Breast epithelium (tissue), 4 donors: ENCODE measurements around the gene PDE6H. TPM values are rescaled to one million over a fixed set of nuclear protein-coding genes. Genes with fewer than 3 reads are reported as not detected.

ENCODE experiments used
- DNase-seq, 2 donors: peaks; one replicate each; pipeline ENCODE4 v3.0.0-alpha.2; 2019; ENCODE audit warnings: low spot score in 2 of 2
- H3K27ac ChIP-seq, 2 donors: fragments of 200-600 bp; sonication (generic) in 1 of 2; one replicate each; pipeline ENCODE4 v1.5.1; 2016 to 2019; ENCODE audit warnings: mild to moderate bottlenecking in 1 of 2
- H3K27me3 ChIP-seq, 2 donors: fragments of 200-600 bp; sonication (generic) in 1 of 2; one replicate each; pipeline versions ENCODE4 v1.5.1 to v1.6.0; 2017 to 2019; ENCODE audit warnings: control low read depth in 1 of 2, mild to moderate bottlenecking in 1 of 2
- H3K36me3 ChIP-seq: fragments of 200-600 bp; one replicate; pipeline ENCODE4 v1.5.1; 2019
- H3K4me1 ChIP-seq, 2 donors: fragments of 200-600 bp; sonication (generic); one replicate each; pipeline ENCODE4 v1.5.1; 2016 to 2019; ENCODE audit warnings: control low read depth in 1 of 2
- H3K4me3 ChIP-seq, 3 donors: fragments of 200-600 bp; sonication (generic); 1 replicate in 2 of 3; 2 replicates in 1 of 3; pipeline ENCODE4 v1.5.1; 2016 to 2019; ENCODE audit warnings: mild to moderate bottlenecking in 3 of 3, moderate library complexity in 2 of 3
- H3K9me3 ChIP-seq, 2 donors: fragments of 200-600 bp; sonication (generic) in 1 of 2; one replicate each; pipeline ENCODE4 v1.5.1; 2016 to 2019; ENCODE audit warnings: control low read depth in 1 of 2
- POLR2A ChIP-seq: fragments of 450-650 bp; IDR thresholded peaks from one replicate; pipeline ENCODE4 v1.6.1; 2016; ENCODE audit warnings: antibody characterized with exemption, mild to moderate bottlenecking, moderate library complexity
- POLR2AphosphoS5 ChIP-seq, 3 donors: sonication (generic); formaldehyde crosslinking; IDR thresholded peaks; one replicate each; pipeline ENCODE4 v1.6.1; 2017; ENCODE audit warnings: antibody characterized with exemption in 3 of 3
- intact Hi-C: fragments of 100-400 bp; cut with DNase I; formaldehyde crosslinking; loops from one replicate; pipeline ENCODE4 v1.15.1; 2023; ENCODE audit warnings: low total_unique reads
- total RNA-seq, 3 donors: library from RNA; depleted of rRNA; stranded (reverse); fragments of >200 nt; gene quantifications; one replicate each; pipeline ENCODE4 v1.1.0, GENCODE V29; 2016
- TF ChIP-seq, protein P1 (sequence below), 3 donors: fragments of 450-650 bp; IDR thresholded peaks; one replicate each; pipeline ENCODE4 v1.5.1; 2016 to 2017; ENCODE audit warnings: antibody characterized with exemption in 3 of 3, mild to moderate bottlenecking in 3 of 3, moderate library complexity in 3 of 3

PDE6H gene
- total RNA-seq, 3 donors from 2014 or later = not detected

DNA sequence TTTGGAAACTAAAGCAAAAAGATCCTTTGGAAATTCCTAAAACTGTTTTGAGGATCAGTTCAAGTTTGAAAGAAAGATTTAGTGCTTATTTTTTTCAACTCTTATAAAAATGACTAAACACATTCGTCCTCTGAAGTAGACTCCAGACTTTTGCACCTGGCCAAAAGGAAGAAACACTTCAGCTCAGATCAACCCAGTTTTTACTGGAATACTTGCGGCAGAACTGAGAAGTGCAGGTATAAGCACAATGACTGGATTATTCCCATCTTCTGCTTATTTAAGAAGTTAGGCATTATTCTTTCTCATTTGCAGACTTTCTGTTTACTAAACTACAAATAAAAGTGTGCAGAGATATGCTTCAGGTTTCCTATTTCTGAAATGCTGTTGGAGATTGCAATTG is 41.9 kb downstream of the PDE6H start:
- intact Hi-C loops = no loop called here
- TF ChIP-seq POLR2AphosphoS5 (IDR thresholded peaks at IDR 0.05) (no peak), POLR2A (no peak)
- TF ChIP-seq, protein P1, sequence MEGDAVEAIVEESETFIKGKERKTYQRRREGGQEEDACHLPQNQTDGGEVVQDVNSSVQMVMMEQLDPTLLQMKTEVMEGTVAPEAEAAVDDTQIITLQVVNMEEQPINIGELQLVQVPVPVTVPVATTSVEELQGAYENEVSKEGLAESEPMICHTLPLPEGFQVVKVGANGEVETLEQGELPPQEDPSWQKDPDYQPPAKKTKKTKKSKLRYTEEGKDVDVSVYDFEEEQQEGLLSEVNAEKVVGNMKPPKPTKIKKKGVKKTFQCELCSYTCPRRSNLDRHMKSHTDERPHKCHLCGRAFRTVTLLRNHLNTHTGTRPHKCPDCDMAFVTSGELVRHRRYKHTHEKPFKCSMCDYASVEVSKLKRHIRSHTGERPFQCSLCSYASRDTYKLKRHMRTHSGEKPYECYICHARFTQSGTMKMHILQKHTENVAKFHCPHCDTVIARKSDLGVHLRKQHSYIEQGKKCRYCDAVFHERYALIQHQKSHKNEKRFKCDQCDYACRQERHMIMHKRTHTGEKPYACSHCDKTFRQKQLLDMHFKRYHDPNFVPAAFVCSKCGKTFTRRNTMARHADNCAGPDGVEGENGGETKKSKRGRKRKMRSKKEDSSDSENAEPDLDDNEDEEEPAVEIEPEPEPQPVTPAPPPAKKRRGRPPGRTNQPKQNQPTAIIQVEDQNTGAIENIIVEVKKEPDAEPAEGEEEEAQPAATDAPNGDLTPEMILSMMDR (IDR thresholded peaks at IDR 0.05) = no peak
- Histone ChIP-seq H3K36me3 (no peaks in the 10 kb centered on the region), H3K27ac (no peak overlapping the region), H3K4me1 (no peaks in the 10 kb centered on the region), H3K27me3 (no peaks in the 10 kb centered on the region), H3K4me3 (no peak overlapping the region), H3K9me3 (no peaks in the 10 kb centered on the region)
- no peak for DNase-seq

DNA sequence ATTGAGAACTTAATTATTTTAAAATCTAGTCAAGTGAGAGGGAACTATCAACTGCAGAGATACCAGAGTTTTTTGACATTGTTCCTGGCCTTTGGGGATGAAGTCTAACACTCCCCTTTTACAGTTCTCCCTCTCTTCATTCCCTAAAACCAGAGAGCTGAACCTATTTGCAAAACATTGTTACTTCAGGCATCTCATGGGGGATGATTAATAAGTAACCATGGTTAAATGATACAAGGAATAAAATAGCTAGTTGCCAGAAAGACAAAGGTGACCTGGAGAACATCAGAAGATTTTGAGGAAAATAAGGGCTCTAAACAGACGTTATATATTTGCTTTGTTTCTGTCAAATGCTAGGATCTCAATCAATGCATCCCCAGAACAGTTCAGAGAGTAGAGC is 42.3 kb downstream of the PDE6H start:
- intact Hi-C loops = no loop called here
- no peaks in the 10 kb centered on the region for H3K36me3 ChIP-seq
- H3K27ac ChIP-seq = no peak overlapping the region
- TF ChIP-seq, protein P1 (IDR thresholded peaks at IDR 0.05) = no peak
- no peak for TF ChIP-seq POLR2A
- no peaks in the 10 kb centered on the region for H3K9me3 ChIP-seq
- H3K4me1 ChIP-seq = no peaks in the 10 kb centered on the region
- H3K27me3 ChIP-seq = no peaks in the 10 kb centered on the region
- H3K4me3 ChIP-seq = no peak overlapping the region
- no peak for DNase-seq

DNA sequence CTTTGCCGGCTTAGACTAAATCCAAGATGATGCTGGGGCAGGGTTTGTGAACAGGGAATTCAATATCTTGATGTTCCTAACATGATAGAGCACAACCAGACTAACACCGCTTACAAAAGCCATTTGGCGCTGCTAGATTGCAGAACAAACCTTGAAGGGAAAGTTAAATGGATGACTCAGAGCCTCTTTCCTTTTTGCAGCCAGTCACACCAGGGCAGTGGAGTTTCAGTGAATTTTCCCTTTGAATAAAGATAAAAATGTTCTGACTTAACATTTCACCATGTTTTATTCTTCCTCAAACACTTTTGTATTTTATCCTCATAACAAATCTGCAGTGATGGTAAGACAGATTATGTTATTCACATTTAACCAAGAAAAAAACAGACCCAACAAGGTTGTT is 47.3 kb downstream of the PDE6H start:
- intact Hi-C loops = no loop called here
- H3K4me3 ChIP-seq = no peak overlapping the region
- H3K36me3 ChIP-seq = no peaks in the 10 kb centered on the region
- H3K27ac ChIP-seq = no peak overlapping the region
- DNase-seq = no peak
- no peaks in the 10 kb centered on the region for H3K27me3 ChIP-seq
- H3K4me1 ChIP-seq = no peaks in the 10 kb centered on the region
- H3K9me3 ChIP-seq = no peaks in the 10 kb centered on the region
- TF ChIP-seq POLR2A = no peak
- no peak for TF ChIP-seq POLR2AphosphoS5 (IDR thresholded peaks at IDR 0.05)
- TF ChIP-seq, protein P1 (IDR thresholded peaks at IDR 0.05) = no peak

Other genes with a start within 250 kb of the PDE6H start
- 10 to 100 TPM; 20.3 to 22.8 (median 22.1) TPM for gene WBP11, start 169.6 kb upstream of the PDE6H start, total RNA-seq
- gene C12orf60, start 169.4 kb upstream of the PDE6H start, total RNA-seq = 1 to 10 TPM; 1.4 to 2.3 (median 1.6) TPM
- gene SMCO3, start 158.9 kb upstream of the PDE6H start, total RNA-seq = under 1 TPM in 2 of 3 donors, not detected in 1; 0.33 to 0.59 TPM
- 1 to 10 TPM in 2 of 3 donors, under 1 TPM in 1; 0.48 to 1.6 (median 1.0) TPM for gene ART4, start 129.5 kb upstream of the PDE6H start, total RNA-seq
- 1,000 to 10,000 TPM in 2 of 3 donors, 100 to 1,000 TPM in 1; 330 to 5,040 (median 1,381) TPM for gene MGP, start 87.2 kb upstream of the PDE6H start, total RNA-seq
- gene ERP27, start 34.5 kb upstream of the PDE6H start, total RNA-seq = 1 to 10 TPM in 2 of 3 donors, under 1 TPM in 1; 0.96 to 8.5 (median 7.8) TPM
- gene ARHGDIB, start 11.4 kb upstream of the PDE6H start, total RNA-seq = 100 to 1,000 TPM; 159 to 222 (median 168) TPM
- gene RERG, start 248.4 kb downstream of the PDE6H start, total RNA-seq = 100 to 1,000 TPM in 1 of 3 donors, 10 to 100 TPM in 2; 16.3 to 126 (median 60.0) TPM